Psoas muscle (tissue), 8 donors: Measurements from ENCODE around the gene PTCHD1. TPM values are rescaled to one million over a fixed set of nuclear protein-coding genes. Genes with fewer than 3 reads are reported as not detected.

Source experiments
- ATAC-seq, 4 donors: fragments of 200-7000 bp; cut with Tn5 transposase; one replicate each; pipeline ENCODE4 v1.9.1; 2020; ENCODE audit warnings: moderate library complexity in 3 of 4, mild to moderate bottlenecking in 2 of 4
- DNase-seq, 2 donors: peaks; one replicate each; pipeline ENCODE4 v3.0.0-alpha.2; 2020
- H3K27ac ChIP-seq: fragments of 200-600 bp; one replicate; pipeline ENCODE4 v1.8.0; 2022
- H3K27me3 ChIP-seq, 3 donors: fragments of 200-600 bp in 1 of 3; one replicate each; pipeline versions ENCODE4 v1.6.1 to v1.8.0; 2013 to 2022; ENCODE audit warnings: low read length in 2 of 3, mild to moderate bottlenecking in 2 of 3, moderate library complexity in 1 of 3; ENCODE audit not compliant: insufficient read depth in 3 of 3
- H3K36me3 ChIP-seq, 2 donors: fragments of 200-600 bp in 1 of 2; one replicate each; pipeline versions ENCODE4 v1.6.1 to v1.8.0; 2013 to 2022; ENCODE audit warnings: low read depth in 1 of 2, mild to moderate bottlenecking in 1 of 2, moderate library complexity in 1 of 2; ENCODE audit not compliant: insufficient read depth in 1 of 2
- H3K4me1 ChIP-seq: fragments of 200-600 bp; one replicate; pipeline ENCODE4 v1.8.0; 2022
- H3K4me3 ChIP-seq: fragments of 200-600 bp; one replicate; pipeline ENCODE4 v1.8.0; 2022; ENCODE audit warnings: mild to moderate bottlenecking
- H3K9me3 ChIP-seq: fragments of 200-600 bp; one replicate; pipeline ENCODE4 v1.8.0; 2022
- CTCF ChIP-seq: fragments of 200-600 bp; IDR thresholded peaks from one replicate; pipeline ENCODE4 v1.8.0; 2022; ENCODE audit warnings: antibody characterized with exemption
- WGBS, 3 donors: extraction: QIAGEN DNeasy Blood & Tissue Kit; methylation state at CpG; one replicate each; pipeline versions ENCODE4 v1.1.6 to v1.1.7; 2013; 5-methylcytosine and 5-hydroxymethylcytosine counted together
- intact Hi-C, 2 donors: fragments of 100-400 bp; cut with DNase I; formaldehyde crosslinking; loops; one replicate each; pipeline versions ENCODE4 v1.11.0 to v1.14.2; 2022
- polyA plus RNA-seq, 3 donors: library from polyadenylated mRNA; stranded (reverse); fragments of 200-250 nt; gene quantifications; one replicate each; pipeline ENCODE4 v1.2.3, GENCODE V29; 2013
- total RNA-seq, 4 donors: library from RNA; stranded (reverse); fragmentation: NEBNext Ultra II Directional in 2 of 4; extraction: Animal tissue kit (Norgen Biotek cat#: 25700) in 2 of 4; gene quantifications; one replicate each; pipeline versions ENCODE4 v1.2.1 to v1.2.4, GENCODE V29; 2021 to 2023
- donor health status: healthy with polysubstance abuse.
- donor health status: DM: no; HTN: no; CAD: no; lungs with moderate emphysema.
- donor health status: Bipolar disorder and iron deficiency.
- donor health status: healthy.
- donor health status: DM: yes; HTN: yes; CAD: no.
- donor health status: DM: no; HTN: no; CAD: no.
- donor health status: DM: no; HTN: no; CAD: no.
- donor health status: DM: yes; HTN: yes; CAD: no.

The PTCHD1 gene
- total and polyA plus RNA-seq, 7 donors, result 0.01 to 0.13 (median 0.05) TPM

- Histone ChIP-seq H3K36me3 (no peaks in the 10 kb centered on the region), H3K4me1 (no peaks in the 10 kb centered on the region), H3K27ac (no peak overlapping the region), H3K9me3 (no peaks in the 10 kb centered on the region), H3K27me3 (peaks cover 0 to 16% (median 0%) of the 10 kb centered on the region in 3 donors), H3K4me3 (no peak overlapping the region)
- intact Hi-C loops, result no loop called here
- TF ChIP-seq CTCF, result no peak
- ATAC-seq (peak; percentile 77 to 79 (median 78)), DNase-seq (no peak)
- 15 to 30% (median 22%) methylated on average over 5 of the region's 5 CpGs for WGBS, 3 donors
These were observed 38.6 kb downstream of the PTCHD1 start for GRCh38 chrX:23373129-23373804.

DNA sequence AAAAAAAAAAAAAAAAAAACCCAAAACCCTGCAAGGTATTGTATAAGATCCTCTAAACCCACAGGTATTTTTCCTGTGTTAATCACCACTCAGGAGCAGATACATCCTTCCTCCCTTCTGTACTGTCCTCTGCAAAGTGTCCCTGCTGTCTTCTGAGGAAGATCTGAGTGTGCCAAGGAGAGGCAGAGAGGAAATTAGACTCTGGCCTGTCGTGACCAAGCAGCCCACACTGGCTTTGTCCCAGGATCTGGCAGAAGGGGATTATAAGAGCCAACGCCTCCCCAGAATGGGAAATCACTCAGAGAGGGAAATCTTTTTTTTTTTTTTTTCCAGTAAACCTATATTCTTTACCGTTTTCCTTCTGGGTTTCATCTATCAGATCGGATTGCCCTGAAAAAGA is 39.6 kb downstream of the PTCHD1 start:
- WGBS, 3 donors, result 21 to 43% (median 28%) methylated on average over 4 of the region's 4 CpGs
- Histone ChIP-seq H3K9me3 (no peaks in the 10 kb centered on the region), H3K36me3 (no peaks in the 10 kb centered on the region), H3K4me1 (no peaks in the 10 kb centered on the region), H3K4me3 (no peak overlapping the region), H3K27ac (no peak overlapping the region), H3K27me3 (peaks cover 0 to 12% (median 0%) of the 10 kb centered on the region in 3 donors)
- no peak for DNase-seq
- intact Hi-C loops, result no loop called here
- no peak for TF ChIP-seq CTCF
- ATAC-seq, result no peak

DNA sequence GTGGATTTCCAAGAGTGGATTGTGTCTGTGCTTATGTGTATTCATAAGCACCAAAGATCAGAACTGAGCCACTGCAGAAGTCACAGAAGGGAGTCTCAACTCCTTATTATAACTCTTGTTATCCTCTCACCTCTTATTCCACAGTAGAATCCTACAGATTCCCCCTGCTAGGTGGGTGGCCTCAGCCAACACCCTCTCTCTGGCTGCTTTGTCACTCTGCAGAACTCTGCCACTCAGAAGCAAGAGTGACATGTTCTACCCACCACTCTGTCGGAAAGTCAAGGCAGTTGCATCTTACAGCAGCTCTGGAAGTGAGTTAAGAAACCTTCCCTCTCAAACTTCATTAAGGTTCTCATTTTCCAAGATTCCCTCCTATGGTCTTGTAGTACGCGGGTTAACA is 41.9 kb downstream of the PTCHD1 start:
- DNase-seq (no peak), ATAC-seq (no peak)
- no peaks in the 10 kb centered on the region for H3K9me3 ChIP-seq
- WGBS, 3 donors, result 84 to 91% (median 84%) methylated on average over 3 of the region's 3 CpGs
- no peak for TF ChIP-seq CTCF
- peaks cover 0 to 9% (median 0%) of the 10 kb centered on the region in 3 donors for H3K27me3 ChIP-seq
- H3K27ac ChIP-seq, result no peak overlapping the region
- no peak overlapping the region for H3K4me3 ChIP-seq
- H3K36me3 ChIP-seq, result no peaks in the 10 kb centered on the region
- no peaks in the 10 kb centered on the region for H3K4me1 ChIP-seq
- intact Hi-C loops, result no loop called here

DNA sequence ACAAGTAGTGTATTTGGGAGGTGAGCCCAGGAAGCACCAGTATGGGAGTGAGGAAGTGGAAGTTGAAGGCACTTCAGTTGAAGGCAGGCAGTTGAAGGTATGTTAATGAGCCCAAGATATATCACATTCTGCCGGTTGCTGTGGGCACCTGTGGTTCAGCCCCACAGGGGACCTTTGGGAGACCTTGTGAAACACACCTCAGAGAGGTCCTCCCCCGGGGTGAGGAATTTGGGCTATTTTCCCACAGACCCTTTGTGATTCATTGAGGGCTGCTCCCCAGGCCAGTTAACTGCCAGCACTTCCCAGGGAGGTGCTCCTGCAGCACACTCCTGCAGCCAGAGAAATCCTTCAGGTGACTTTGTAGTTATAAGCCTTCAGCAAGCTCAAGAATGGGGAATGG is 45.9 kb downstream of the PTCHD1 start:
- H3K36me3 ChIP-seq, result no peaks in the 10 kb centered on the region
- 35 to 79% (median 47%) methylated on average over 2 of the region's 2 CpGs for WGBS, 3 donors
- no peak for TF ChIP-seq CTCF
- no peaks in the 10 kb centered on the region for H3K9me3 ChIP-seq
- intact Hi-C loops, result no loop called here
- H3K4me3 ChIP-seq, result no peak overlapping the region
- no peak overlapping the region for H3K27ac ChIP-seq
- ATAC-seq, result no peak
- no peak for DNase-seq
- no peaks in the 10 kb centered on the region for H3K4me1 ChIP-seq
- H3K27me3 ChIP-seq, result peaks cover 0 to 17% (median 0%) of the 10 kb centered on the region in 3 donors
